Endothelial cell of umbilical vein (primary cell): ENCODE results near the gene ITM2C. TPM values are rescaled to one million over a fixed set of nuclear protein-coding genes. Genes with fewer than 3 reads are reported as not detected.

Experiments used
- BruUV-seq: library from RNA; stranded (reverse); fragments of 400-500 nt; replicated peaks from 2 replicates; lab custom pipeline; 2021; lab: Mats Ljungman, UMichigan
- CTCF ChIA-PET: fragments of 300-600, 350-600 bp; sonication (Branson Sonifier 250); formaldehyde crosslinking; loops from one replicate; lab custom pipeline; 2021; ENCODE audit warnings: antibody characterized with exemption, inconsistent platforms; lab: Charles Lee
- POLR2A ChIA-PET: fragments of 300-600, 350-600 bp; sonication (Branson Sonifier 250); formaldehyde crosslinking; loops from one replicate; lab custom pipeline; 2021; ENCODE audit warnings: antibody characterized with exemption, inconsistent platforms; lab: Charles Lee
- DNase-seq: peaks from one replicate; pipeline ENCODE4 v3.0.0-alpha.2; 2011; ENCODE audit warnings: low read depth, low spot score
- FAIRE-seq: peaks from 2 replicates; lab custom pipeline; 2011; peaks lifted over from hg19 to GRCh38; lab: Jason Lieb, UNC
- H2AFZ ChIP-seq: 2 replicates; pipeline ENCODE4 v1.6.0; 2012; ENCODE audit warnings: low read depth, low read length, control low read depth, inconsistent platforms
- H3K27ac ChIP-seq: 2 replicates; pipeline ENCODE4 v1.5.1; 2011; ENCODE audit warnings: low read depth, mild to moderate bottlenecking, control low read depth, low read length, moderate library complexity; ENCODE audit not compliant: insufficient read depth
- H3K27me3 ChIP-seq, 2 experiments: 2 replicates each; pipeline versions ENCODE4 v1.6.0 to v1.6.1; 2011; ENCODE audit warnings: low read length in 2 of 2, mixed read lengths in 1 of 2; ENCODE audit not compliant: control insufficient read depth in 2 of 2, insufficient read depth in 2 of 2
- H3K36me3 ChIP-seq, 2 experiments: 2 replicates in 1 of 2; 3 replicates in 1 of 2; pipeline ENCODE4 v1.5.1; 2011; ENCODE audit warnings: low read length in 2 of 2, mild to moderate bottlenecking in 1 of 2, moderate library complexity in 1 of 2; ENCODE audit not compliant: control insufficient read depth in 2 of 2, insufficient read depth in 2 of 2; ENCODE audit errors: extremely low read depth in 1 of 2
- H3K4me1 ChIP-seq: 3 replicates; pipeline ENCODE4 v1.5.1; 2011; ENCODE audit warnings: mild to moderate bottlenecking, low read length; ENCODE audit not compliant: control insufficient read depth, insufficient read depth; ENCODE audit errors: extremely low read depth
- H3K4me2 ChIP-seq: 2 replicates; pipeline ENCODE4 v1.6.1; 2011; ENCODE audit warnings: low read length, control low read depth, mixed read lengths; ENCODE audit not compliant: insufficient read depth
- H3K4me3 ChIP-seq, 3 experiments: fragments of 200-600 bp in 1 of 3; sonication (generic), shearing (Covaris generic) in 1 of 3; replicated peaks in 1 of 3; 2 replicates each; pipeline ENCODE4 v1.5.1; 2011 to 2016; ENCODE audit warnings: control low read depth in 3 of 3, low read length in 3 of 3, mild to moderate bottlenecking in 2 of 3, inconsistent platforms in 1 of 3, low read depth in 1 of 3, moderate library complexity in 1 of 3; ENCODE audit not compliant: insufficient read depth in 1 of 3
- H3K79me2 ChIP-seq: 2 replicates; pipeline ENCODE4 v1.6.0; 2012; ENCODE audit warnings: low read length, inconsistent platforms; ENCODE audit not compliant: control insufficient read depth, insufficient read depth
- H3K9ac ChIP-seq: replicated peaks from 2 replicates; pipeline ENCODE3; 2011; ENCODE audit warnings: low read length, control low read depth; ENCODE audit not compliant: insufficient read depth; ENCODE audit errors: extremely low read depth
- H3K9me1 ChIP-seq: replicated peaks from 3 replicates; pipeline ENCODE4 v1.6.0; 2011; ENCODE audit warnings: mild to moderate bottlenecking, low read length; ENCODE audit not compliant: control insufficient read depth, insufficient read depth; ENCODE audit errors: extremely low read depth
- H3K9me3 ChIP-seq: replicated peaks from 2 replicates; pipeline ENCODE4 v1.5.1; 2012; ENCODE audit warnings: low read length, inconsistent platforms; ENCODE audit not compliant: control insufficient read depth, insufficient read depth
- H4K20me1 ChIP-seq: replicated peaks from 2 replicates; pipeline ENCODE3; 2011; ENCODE audit warnings: mild to moderate bottlenecking, low read length; ENCODE audit not compliant: control insufficient read depth, insufficient read depth; ENCODE audit errors: extremely low read depth
- EZH2 ChIP-seq: IDR thresholded peaks from 2 replicates; pipeline ENCODE4 v1.6.1; 2012; ENCODE audit warnings: borderline replicate concordance, low read depth, mild to moderate bottlenecking, moderate library complexity, low read length, inconsistent platforms; ENCODE audit not compliant: severe bottlenecking
- FOS ChIP-seq: IDR thresholded peaks from 2 replicates; pipeline ENCODE4 v1.6.1; 2011; ENCODE audit warnings: mild to moderate bottlenecking, low read length, moderate library complexity, borderline replicate concordance; ENCODE audit not compliant: insufficient read depth
- GATA2 ChIP-seq: IDR thresholded peaks from 2 replicates; pipeline ENCODE4 v1.7.0; 2011; ENCODE audit warnings: low read depth, mild to moderate bottlenecking, moderate library complexity, mixed read lengths, low read length; ENCODE audit not compliant: insufficient read length, insufficient read depth
- JUN ChIP-seq: IDR thresholded peaks from 2 replicates; pipeline ENCODE4 v1.6.1; 2011; ENCODE audit warnings: borderline replicate concordance, low read depth; ENCODE audit not compliant: insufficient read length, insufficient read depth
- MYC ChIP-seq: IDR thresholded peaks from one replicate; pipeline ENCODE4 v1.6.1; 2011; ENCODE audit warnings: mild to moderate bottlenecking, low read depth, low read length
- POLR2A ChIP-seq: IDR thresholded peaks from 2 replicates; pipeline ENCODE4 v1.6.1; 2012; ENCODE audit warnings: low read depth, mild to moderate bottlenecking, control low read depth, low read length
- POLR2AphosphoS5 ChIP-seq: IDR thresholded peaks from 2 replicates; pipeline ENCODE4 v1.6.1; 2012; ENCODE audit warnings: low read depth, mild to moderate bottlenecking, control low read depth, low read length, moderate library complexity; ENCODE audit not compliant: insufficient read depth
- dilution Hi-C: fragments of 300-500 bp; cut with MboI; formaldehyde crosslinking; loops from one replicate; pipeline ENCODE4 v1.15.0; 2019; ENCODE audit warnings: low sequenced_read_pairs; ENCODE audit not compliant: extremely low pct_ligation_motif_present
- intact Hi-C: fragments of 100-400 bp; cut with micrococcal nuclease; formaldehyde crosslinking; loops from one replicate; pipeline ENCODE4 v1.10.0; 2022
- polyA plus RNA-seq, 4 experiments: library from polyadenylated mRNA; depleted of rRNA in 3 of 4; stranded (reverse) in 3 of 4; unstranded in 1 of 4; fragments of >200 nt; gene quantifications; 2 replicates each; pipeline versions ENCODE4 v1.2.1 to v1.2.3, GENCODE V29; 2011 to 2012; ENCODE audit warnings: missing spikeins in 1 of 4
- total RNA-seq: library from RNA; stranded (reverse); gene quantifications from 2 replicates; pipeline ENCODE4 v1.2.3, GENCODE V29; 2021
- TF ChIP-seq, protein P1 (sequence below): IDR thresholded peaks from 2 replicates; pipeline ENCODE4 v1.6.1; 2011; ENCODE audit not compliant: insufficient read depth, insufficient read length
- TF ChIP-seq, protein P2 (sequence below), 2 donors: IDR thresholded peaks; 1 replicate in 1 of 2; 2 replicates in 1 of 2; pipeline ENCODE4 v1.5.1; 2011; ENCODE audit warnings: low read length in 2 of 2, mild to moderate bottlenecking in 2 of 2, moderate library complexity in 2 of 2, control low read depth in 1 of 2, inconsistent platforms in 1 of 2, low read depth in 1 of 2; ENCODE audit not compliant: insufficient read depth in 1 of 2; ENCODE audit errors: extremely low read depth in 1 of 2

Gene ITM2C
- total and polyA plus RNA-seq, 2 donors (not counting 3 experiments of a cell fraction or from before 2014, with no cell fraction given): 12.0 to 12.1 TPM

GRCh38 chr2:230852113-230852512, 12.6 kb upstream of the ITM2C start:
- Histone ChIP-seq H4K20me1 (no peaks in the 10 kb centered on the region), H3K9ac (no peak overlapping the region), H3K9me3 (no peaks in the 10 kb centered on the region), H3K4me2 (no peak overlapping the region), H3K4me3 (no peak overlapping the region), H2AFZ (no peak overlapping the region), H3K27ac (no peak overlapping the region), H3K27me3 (peaks cover 7 to 12% of the 10 kb centered on the region in 2 experiments), H3K4me1 (no peaks in the 10 kb centered on the region), H3K36me3 (no peaks in the 10 kb centered on the region), H3K79me2 (no peaks in the 10 kb centered on the region), H3K9me1 (no peaks in the 10 kb centered on the region)
- DNase-seq (no peak), FAIRE-seq (no peak)
- POLR2A ChIA-PET: no interaction called here
- dilution Hi-C loops: no loop called here
- no peak for TF ChIP-seq MYC
- no peak for TF ChIP-seq POLR2A
- TF ChIP-seq GATA2: no peak
- TF ChIP-seq POLR2AphosphoS5: no peak
- TF ChIP-seq FOS: no peak
- no peak for TF ChIP-seq EZH2
- TF ChIP-seq, protein P1, sequence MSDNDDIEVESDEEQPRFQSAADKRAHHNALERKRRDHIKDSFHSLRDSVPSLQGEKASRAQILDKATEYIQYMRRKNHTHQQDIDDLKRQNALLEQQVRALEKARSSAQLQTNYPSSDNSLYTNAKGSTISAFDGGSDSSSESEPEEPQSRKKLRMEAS: no peak
- TF ChIP-seq, protein P2, sequence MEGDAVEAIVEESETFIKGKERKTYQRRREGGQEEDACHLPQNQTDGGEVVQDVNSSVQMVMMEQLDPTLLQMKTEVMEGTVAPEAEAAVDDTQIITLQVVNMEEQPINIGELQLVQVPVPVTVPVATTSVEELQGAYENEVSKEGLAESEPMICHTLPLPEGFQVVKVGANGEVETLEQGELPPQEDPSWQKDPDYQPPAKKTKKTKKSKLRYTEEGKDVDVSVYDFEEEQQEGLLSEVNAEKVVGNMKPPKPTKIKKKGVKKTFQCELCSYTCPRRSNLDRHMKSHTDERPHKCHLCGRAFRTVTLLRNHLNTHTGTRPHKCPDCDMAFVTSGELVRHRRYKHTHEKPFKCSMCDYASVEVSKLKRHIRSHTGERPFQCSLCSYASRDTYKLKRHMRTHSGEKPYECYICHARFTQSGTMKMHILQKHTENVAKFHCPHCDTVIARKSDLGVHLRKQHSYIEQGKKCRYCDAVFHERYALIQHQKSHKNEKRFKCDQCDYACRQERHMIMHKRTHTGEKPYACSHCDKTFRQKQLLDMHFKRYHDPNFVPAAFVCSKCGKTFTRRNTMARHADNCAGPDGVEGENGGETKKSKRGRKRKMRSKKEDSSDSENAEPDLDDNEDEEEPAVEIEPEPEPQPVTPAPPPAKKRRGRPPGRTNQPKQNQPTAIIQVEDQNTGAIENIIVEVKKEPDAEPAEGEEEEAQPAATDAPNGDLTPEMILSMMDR (IDR thresholded peaks at IDR 0.05; ENCODE audit: extremely low read depth in 1 of 2, insufficient read depth in 1 of 2, low read depth in 1 of 2, low read length in 2 of 2): no peak
- TF ChIP-seq JUN: no peak
- BruUV-seq: no TSS peak
- CTCF ChIA-PET: interaction anchor here (0.6 to 1.7 kb wide), 5 partner anchors 11 to 201 kb away, joined by 3 to 11 read pairs (median 3); no protein-coding TSS in a partner anchor
- intact Hi-C loops: no loop called here
